Glutamatergic neuron (in vitro differentiated cells): Measurements from ENCODE around the gene SEPTIN7. TPM values are rescaled to one million over a fixed set of nuclear protein-coding genes. Genes with fewer than 3 reads are reported as not detected.

Source experiments
- DNase-seq: peaks from one replicate; pipeline ENCODE4 v3.0.0; 2022
- H3K27ac Mint-ChIP-seq: one replicate; pipeline ENCODE4 v1.8.0; 2020; ENCODE audit warnings: mild to moderate bottlenecking, mixed read lengths, inconsistent platforms; ENCODE audit not compliant: unreplicated experiment
- H3K27me3 Mint-ChIP-seq: one replicate; pipeline ENCODE4 v1.8.0; 2020; ENCODE audit warnings: mild to moderate bottlenecking, moderate library complexity, mixed read lengths, inconsistent platforms; ENCODE audit not compliant: unreplicated experiment
- H3K36me3 Mint-ChIP-seq: one replicate; pipeline ENCODE4 v1.8.0; 2020; ENCODE audit warnings: mild to moderate bottlenecking, mixed read lengths, inconsistent platforms; ENCODE audit not compliant: unreplicated experiment
- H3K4me1 Mint-ChIP-seq: one replicate; pipeline ENCODE4 v1.8.0; 2020; ENCODE audit warnings: mild to moderate bottlenecking, low read depth, mixed read lengths, inconsistent platforms; ENCODE audit not compliant: unreplicated experiment
- H3K4me3 Mint-ChIP-seq: one replicate; pipeline ENCODE4 v1.8.0; 2020; ENCODE audit warnings: mild to moderate bottlenecking, mixed read lengths, inconsistent platforms; ENCODE audit not compliant: unreplicated experiment
- H3K9me3 Mint-ChIP-seq: one replicate; pipeline ENCODE4 v1.8.0; 2020; ENCODE audit warnings: mild to moderate bottlenecking, moderate library complexity, mixed read lengths, inconsistent platforms; ENCODE audit not compliant: unreplicated experiment
- total RNA-seq: library from RNA; stranded (reverse); fragmentation: NEBNext Ultra II Directional; extraction: Animal tissue kit (Norgen Biotek cat#: 25700); gene quantifications from one replicate; pipeline ENCODE4 v1.2.1, GENCODE V29; 2021; ENCODE audit not compliant: unreplicated experiment
- TF ChIP-seq, protein P1 (sequence below): fragments of 200-600 bp; sonication (generic); IDR thresholded peaks from one replicate; pipeline ENCODE4 v1.5.0; 2021; ENCODE audit not compliant: partially characterized antibody, unreplicated experiment

The SEPTIN7 gene
- total RNA-seq, 1 donor from 2014 or later, result 189 TPM

- no peak overlapping the region for H3K27ac Mint-ChIP-seq
- TF ChIP-seq, protein P1, sequence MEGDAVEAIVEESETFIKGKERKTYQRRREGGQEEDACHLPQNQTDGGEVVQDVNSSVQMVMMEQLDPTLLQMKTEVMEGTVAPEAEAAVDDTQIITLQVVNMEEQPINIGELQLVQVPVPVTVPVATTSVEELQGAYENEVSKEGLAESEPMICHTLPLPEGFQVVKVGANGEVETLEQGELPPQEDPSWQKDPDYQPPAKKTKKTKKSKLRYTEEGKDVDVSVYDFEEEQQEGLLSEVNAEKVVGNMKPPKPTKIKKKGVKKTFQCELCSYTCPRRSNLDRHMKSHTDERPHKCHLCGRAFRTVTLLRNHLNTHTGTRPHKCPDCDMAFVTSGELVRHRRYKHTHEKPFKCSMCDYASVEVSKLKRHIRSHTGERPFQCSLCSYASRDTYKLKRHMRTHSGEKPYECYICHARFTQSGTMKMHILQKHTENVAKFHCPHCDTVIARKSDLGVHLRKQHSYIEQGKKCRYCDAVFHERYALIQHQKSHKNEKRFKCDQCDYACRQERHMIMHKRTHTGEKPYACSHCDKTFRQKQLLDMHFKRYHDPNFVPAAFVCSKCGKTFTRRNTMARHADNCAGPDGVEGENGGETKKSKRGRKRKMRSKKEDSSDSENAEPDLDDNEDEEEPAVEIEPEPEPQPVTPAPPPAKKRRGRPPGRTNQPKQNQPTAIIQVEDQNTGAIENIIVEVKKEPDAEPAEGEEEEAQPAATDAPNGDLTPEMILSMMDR, result no peak
- H3K4me3 Mint-ChIP-seq, result no peak overlapping the region
- peak; percentile 26 for DNase-seq
- no peaks in the 10 kb centered on the region for H3K27me3 Mint-ChIP-seq
- H3K4me1 Mint-ChIP-seq, result peaks cover 5% of the 10 kb centered on the region
- H3K36me3 Mint-ChIP-seq, result peaks cover 3% of the 10 kb centered on the region
- no peaks in the 10 kb centered on the region for H3K9me3 Mint-ChIP-seq
These were observed 48.4 kb downstream of the SEPTIN7 start for GRCh38 chr7:35849158-35849831.

GRCh38 chr7:35849954-35850353 is 49.1 kb downstream of the SEPTIN7 start:
- H3K36me3 Mint-ChIP-seq, result peaks cover 3% of the 10 kb centered on the region
- H3K4me3 Mint-ChIP-seq, result no peak overlapping the region
- H3K9me3 Mint-ChIP-seq, result no peaks in the 10 kb centered on the region
- H3K27ac Mint-ChIP-seq, result no peak overlapping the region
- H3K27me3 Mint-ChIP-seq, result no peaks in the 10 kb centered on the region
- H3K4me1 Mint-ChIP-seq, result peaks cover 5% of the 10 kb centered on the region
- TF ChIP-seq, protein P1, result no peak
- DNase-seq, result no peak

Other genes starting within 250 kb of the SEPTIN7 start
- gene HERPUD2, start 105.9 kb upstream of the SEPTIN7 start, total RNA-seq, result 28.2 TPM